NCI-H2081 treated with DMSO at 0.1 percent for 48 hours (cell line): ENCODE measurements around the gene BPHL.
"Not testable (repeated sequence)": the region's sequence is repeated elsewhere in the genome, so short reads cannot be mapped to it uniquely, and the experiment has no call there.

ENCODE experiments used
- DNase-seq: peaks from one replicate; lab custom pipeline; 2025; lab: John Stamatoyannopoulos, UW

BPHL gene

GRCh38 chr6:3156184-3157130 is 37.9 kb downstream of the BPHL start:
- not testable (repeated sequence) for DNase-seq

GRCh38 chr6:3157131-3157933 is 38.8 kb downstream of the BPHL start, which contains the start of gene TUBB2A:
Gene TUBB2A (minus strand): TSS chr6:3157544. CDS start chr6:3157463, 81 bp downstream.
- no peak for DNase-seq

GRCh38 chr6:3159805-3160781 is 41.6 kb downstream of the BPHL start:
- peak; percentile 35 for DNase-seq

DNA sequence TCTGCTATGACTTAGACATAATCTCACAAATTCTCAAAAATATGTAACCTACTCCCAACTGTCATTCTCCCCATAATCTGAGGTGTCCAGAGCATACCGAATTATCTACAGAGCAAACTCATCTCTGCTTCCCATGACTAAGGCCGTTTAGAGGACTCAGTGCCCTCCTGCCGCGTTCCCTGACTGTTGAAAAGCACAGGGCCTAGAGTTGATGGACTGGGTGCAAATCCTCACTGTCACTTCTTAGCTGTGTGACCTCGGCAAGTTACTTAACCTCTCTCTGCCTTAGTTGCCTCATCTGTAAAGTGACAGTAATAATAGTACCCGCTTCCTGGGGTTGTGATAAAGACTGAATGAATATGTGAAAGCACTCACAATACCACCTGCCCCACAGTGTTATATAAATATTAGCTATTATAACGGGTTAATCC is 43.6 kb downstream of the BPHL start:
- no peak for DNase-seq

GRCh38 chr6:3162565-3163247 is 44.2 kb downstream of the BPHL start:
- no peak for DNase-seq

DNA sequence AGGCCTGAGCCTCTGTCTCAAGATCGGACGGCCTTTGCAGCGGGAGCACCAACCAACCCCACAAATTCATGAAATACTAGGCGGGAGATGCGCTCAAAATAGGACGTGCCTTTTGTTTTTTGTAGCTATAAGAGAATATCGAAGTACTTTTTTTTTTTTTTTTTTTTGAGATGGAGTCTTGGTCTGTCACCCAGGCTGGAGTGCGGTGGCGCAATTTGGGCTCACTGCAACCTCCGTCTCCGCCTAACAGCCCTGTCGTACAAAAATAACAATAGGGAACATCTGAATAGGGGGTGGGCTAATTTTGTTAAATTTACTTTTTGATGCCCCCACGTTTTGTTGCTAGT is 44.7 kb downstream of the BPHL start:
- DNase-seq = no peak

GRCh38 chr6:3164388-3164787 is 45.9 kb downstream of the BPHL start:
- DNase-seq = no peak

GRCh38 chr6:3165631-3166534 is 47.4 kb downstream of the BPHL start:
- DNase-seq = no peak

DNA sequence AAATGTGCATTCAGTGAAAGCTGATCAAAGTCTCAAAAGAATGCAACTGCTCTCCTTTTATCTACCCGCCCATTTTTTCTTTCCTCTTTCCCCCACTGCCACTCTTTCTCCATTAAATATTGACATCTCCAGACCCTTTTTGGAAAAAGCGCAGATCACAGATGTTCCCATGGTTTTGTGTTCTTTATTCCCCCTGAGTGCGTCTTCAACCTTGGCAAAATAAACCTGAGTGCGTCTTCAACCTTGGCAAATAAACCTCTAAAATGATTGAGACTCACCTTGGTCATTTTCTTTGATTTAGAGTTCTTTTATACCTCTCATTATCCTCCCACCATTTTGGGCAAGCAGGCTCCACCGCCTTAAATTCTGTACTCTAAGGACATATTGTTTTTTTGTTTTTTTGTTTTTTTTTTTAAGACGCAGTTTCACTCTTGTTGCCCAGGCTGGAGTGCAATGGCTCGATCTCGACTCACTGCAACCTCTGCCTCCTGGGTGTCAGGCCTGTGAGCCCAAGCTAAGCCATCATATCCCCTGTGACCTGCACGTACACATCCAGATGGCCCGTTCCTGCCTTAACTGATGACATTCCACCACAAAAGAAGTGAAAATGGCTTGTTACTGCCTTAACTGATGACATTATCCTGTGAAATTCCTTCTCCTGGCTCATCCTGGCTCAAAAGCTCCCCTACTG is 48.2 kb downstream of the BPHL start:
- DNase-seq = not testable (repeated sequence)

DNA sequence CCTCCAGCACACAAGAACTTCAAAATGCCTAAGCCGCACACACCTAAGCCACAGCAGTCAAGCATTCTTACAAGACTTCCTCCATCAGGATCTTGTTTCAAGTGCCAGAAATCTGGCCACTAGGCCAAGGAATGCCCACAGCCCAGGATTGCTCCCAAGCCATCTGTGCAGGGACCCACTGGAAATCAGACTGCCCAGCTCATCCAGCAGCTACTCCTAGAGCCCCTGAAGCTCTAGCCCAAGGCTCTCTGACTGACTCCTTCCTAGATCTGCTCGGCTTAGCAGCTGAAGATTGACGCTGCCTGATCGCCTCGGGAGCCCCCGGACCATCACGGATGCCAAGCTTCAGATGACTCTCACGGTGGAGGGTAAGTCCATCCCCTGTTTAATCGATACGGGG is 49.5 kb downstream of the BPHL start:
- DNase-seq = not testable (repeated sequence)

GRCh38 chr6:3170676-3171075 is 52.2 kb downstream of the BPHL start:
- DNase-seq = not testable (repeated sequence)

DNA sequence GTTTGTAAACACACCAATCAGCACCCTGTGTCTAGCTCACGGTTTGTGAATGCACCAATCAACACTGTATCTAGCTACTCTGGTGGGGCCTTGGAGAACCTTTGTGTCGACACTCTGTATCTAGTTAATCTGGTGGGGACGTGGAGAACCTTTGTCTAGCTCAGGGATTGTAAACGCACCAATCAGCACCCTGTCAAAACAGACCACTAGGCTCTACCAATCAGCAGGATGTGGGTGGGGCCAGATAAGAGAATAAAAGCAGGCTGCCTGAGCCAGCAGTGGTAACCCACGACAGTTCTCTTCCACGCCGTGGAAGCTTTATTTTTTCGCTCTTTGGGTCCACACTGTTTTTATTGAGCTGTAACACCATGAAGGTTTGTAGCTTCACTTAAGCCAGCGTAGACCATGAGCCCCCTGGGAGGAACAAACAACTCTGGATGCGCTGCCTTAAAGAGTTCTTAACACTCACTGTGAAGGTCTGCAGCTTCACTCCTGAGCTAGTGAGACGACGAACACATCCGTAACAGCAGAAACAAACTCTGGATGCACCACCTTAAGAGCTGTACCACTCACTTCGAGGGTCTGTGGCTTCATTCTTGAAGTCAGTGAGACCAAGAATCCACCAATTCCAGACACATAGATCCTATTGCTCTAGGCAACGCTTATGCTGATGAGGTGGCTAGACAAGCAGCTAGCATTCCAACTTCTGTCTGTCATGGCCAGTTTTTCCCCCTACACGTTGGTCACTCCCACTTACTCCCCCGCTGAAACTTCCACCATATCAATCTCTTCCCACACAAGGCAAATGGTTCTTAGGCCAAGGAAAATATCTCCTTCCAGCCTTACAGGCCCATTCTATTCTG is 53.0 kb downstream of the BPHL start:
- DNase-seq = not testable (repeated sequence)

GRCh38 chr6:3172789-3173188 is 54.3 kb downstream of the BPHL start:
- DNase-seq = not testable (repeated sequence)

- not testable (repeated sequence) for DNase-seq
Measured at GRCh38 chr6:3173636-3174089, 55.2 kb downstream of the BPHL start.

GRCh38 chr6:3175715-3176402 is 57.3 kb downstream of the BPHL start:
- DNase-seq = no peak

DNA sequence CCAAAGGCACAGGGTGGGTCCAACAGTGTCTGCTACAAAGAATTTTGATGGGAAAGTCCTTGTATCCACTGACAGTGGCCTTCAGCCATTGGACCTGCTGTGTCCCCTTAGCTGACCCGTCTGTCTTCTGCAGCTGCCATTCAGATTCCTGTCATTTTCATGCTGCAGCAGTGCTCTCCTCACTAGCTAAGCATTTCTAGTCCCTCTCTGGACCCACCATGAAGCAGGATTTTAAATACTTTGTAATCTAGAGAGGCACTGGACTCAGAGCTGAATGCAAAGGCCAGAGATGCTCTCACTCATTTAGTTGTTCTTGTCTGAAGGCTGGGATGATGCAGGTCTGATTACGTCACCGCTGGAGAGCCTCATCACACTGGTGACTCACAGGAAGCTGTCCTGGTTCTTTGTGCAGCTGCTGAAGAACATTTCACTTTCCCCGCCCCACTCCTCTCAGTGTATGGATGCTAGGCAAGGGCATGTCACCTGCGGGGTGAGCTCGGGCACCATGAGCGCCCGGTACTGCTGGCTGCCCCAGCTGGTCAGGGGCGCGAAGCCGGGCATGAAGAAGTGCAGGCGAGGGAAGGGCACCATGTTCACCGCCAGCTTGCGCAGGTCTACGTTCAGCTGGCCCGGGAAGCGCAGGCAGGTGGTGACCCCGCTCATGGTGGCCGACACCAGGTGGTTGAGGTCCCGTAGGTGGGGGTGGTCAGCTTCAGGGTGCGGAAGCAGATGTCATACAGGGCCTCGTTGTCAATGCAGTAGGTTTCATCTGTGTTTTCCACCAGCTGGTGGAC is 58.2 kb downstream of the BPHL start:
- no peak for DNase-seq

DNA sequence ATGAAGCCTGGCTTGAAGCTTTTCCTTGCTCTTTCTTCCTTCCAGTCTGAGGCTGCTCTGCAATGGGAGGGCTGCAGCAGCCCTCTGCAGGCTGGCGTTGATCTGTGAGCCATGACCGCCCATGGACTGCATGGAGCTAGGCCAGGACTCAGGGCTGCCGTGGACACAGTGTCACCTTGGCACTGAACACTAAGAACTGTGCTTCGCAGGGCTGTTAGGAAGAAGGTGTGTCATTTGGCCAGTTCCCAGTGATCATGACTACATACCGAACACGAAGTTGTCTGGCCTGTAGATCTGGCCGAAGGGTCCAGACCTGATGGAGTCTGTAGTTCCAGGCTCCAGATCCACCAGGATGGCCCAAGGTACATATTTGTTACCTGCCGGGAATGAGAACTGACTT is 60.2 kb downstream of the BPHL start:
- DNase-seq = not testable (repeated sequence)
